HG02943 (cell line): ENCODE results near the gene ATAD3C.
"Not testable (repeated sequence)": the region's sequence is repeated elsewhere in the genome, so short reads cannot be mapped to it uniquely, and the experiment has no call there.

ENCODE experiments used
- ATAC-seq: cut with Tn5 transposase; IDR thresholded peaks from one replicate; pipeline ENCODE4 v1.9.1; 2021; ENCODE audit warnings: mild to moderate bottlenecking, low read depth, moderate library complexity; ENCODE audit not compliant: unreplicated experiment

The ATAD3C gene

DNA sequence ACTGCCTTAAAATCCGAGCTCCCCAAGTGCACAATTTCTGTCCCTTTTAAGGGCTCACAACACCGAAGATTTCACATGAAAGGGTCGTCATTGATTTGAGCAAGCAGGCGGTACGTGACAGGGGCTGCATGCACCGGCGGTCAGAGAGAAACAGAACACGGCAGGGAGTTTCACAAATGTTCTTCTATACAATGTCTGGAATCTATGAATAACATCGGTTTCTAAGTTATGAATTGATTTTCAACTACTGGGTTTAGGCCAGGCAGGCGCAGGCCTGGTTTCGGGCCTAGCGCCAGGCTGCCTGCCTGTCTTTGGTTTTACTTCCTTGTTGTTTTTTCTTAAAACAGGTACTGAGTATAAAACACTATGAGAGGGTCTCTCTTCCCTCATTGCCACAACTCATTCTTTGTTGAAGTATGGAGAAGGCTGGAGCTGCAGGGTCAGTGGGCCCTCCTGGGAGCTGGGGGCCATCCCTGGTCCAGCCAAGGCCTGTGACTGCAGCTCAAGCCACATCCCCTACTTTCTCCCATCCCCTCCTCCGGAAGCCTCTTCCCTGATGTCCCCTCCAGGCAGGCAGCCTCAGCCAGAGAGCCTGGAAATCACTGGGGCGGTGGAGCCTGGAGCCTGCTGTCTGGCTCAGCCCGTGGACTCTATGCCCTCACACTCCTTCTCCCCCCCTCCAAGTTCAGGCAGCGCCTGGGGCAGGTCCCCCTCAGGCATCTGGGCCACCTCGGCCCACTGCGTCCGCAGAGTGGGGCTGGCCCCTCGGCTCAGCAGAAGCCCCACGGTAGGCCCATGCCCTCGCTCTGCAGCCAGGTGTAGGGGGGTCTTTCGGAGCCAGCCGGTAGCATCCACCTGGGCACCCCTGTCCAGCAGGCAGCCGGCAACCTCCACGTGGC, 30.8 kb upstream of the ATAD3C start:
- no peak for ATAC-seq

DNA sequence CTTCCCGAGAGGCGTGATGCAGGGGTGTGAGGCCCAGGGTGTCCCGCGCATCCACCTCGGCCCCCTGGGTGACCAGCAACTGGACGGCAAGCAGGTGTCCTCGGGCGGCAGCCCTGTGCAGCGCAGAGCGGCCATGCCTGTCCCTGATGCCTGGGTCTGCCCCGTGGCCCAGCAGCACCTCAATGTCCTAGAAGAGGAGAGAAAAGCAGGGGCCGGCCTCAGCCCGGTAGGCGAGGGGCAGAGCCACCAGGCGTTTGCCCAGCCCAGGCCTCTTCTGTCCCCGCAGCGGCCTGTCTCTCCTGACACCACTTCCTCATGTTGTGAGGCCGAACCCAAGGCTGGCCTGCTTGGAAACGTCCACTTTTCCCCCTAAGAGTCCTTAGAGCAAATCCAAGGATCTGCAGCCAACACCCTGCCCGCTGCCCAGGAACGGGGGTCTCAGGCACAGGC, 30.1 kb upstream of the ATAD3C start:
- ATAC-seq: no peak

- ATAC-seq: no peak
Observed at GRCh38 chr1:1419813-1420653, 29.5 kb upstream of the ATAD3C start.

DNA sequence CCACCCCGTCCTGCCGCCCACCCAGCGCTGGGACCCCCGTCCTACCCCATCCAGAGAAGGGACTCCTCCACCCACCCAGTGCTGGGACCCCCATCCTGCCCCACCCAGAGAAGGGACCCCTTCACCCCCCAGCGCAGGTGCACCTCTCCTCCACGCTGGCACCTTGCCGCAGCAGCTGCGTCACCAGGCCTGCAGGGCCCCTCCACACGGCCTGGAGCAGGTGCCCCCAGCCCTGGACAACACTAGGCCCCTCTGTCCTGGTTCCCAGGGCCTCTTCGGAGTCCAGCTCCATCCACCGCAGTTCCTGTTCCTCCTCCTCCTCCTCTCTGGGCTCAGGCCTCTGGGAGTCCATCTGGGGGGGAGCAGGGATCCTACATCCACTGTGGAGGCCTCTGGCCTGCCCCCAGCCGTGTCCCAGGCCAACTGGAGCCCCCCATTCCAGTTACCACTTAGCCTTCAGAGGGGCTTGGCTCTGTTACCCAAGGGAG, 28.8 kb upstream of the ATAD3C start:
- ATAC-seq: no peak

DNA sequence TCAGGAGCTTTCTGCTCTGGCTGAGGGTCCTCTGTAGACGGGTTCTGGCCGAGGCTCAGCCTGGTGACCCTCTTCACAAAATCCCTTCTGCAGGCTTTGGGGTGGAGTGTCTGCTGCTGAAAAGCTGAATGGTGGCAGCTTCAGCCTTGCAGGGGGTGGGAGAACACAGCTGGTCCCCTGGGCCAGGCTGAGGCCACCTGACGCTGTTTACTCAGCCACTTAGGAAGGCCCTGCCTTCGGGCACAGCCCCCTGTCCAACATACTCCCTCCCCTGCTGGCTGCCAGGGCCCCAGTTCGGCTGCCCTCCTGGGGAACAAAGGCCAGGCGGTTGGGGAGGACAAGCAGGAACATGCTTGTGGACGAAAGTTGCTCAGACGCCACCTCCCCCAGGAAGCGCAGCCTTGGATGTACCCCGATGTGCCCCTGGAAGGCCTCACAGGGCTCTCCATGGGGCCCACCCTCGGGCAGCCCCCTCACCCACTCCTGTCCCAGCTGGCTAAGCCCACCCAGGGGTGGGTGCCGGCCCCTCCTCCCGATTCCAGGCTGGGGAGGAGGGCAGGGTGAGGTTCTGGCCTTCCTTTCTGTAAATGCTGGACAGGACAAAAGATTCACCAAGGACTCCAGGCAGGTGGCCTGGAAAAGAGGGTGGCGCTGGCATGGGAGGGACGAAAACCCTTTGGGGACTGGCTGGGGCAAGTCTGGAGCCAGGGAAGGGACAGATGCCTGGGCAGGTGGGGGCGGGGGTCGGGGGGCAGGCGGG, 28.2 kb upstream of the ATAD3C start, which contains the start of gene ANKRD65:
Gene ANKRD65, minus strand, starts transcription at position 130 of the 760 bp plus-strand sequence. CDS start 271 bp downstream, outside the sequence.
- no peak for ATAC-seq

- no peak for ATAC-seq
Observed at GRCh38 chr1:1421907-1422464, 27.5 kb upstream of the ATAD3C start.

DNA sequence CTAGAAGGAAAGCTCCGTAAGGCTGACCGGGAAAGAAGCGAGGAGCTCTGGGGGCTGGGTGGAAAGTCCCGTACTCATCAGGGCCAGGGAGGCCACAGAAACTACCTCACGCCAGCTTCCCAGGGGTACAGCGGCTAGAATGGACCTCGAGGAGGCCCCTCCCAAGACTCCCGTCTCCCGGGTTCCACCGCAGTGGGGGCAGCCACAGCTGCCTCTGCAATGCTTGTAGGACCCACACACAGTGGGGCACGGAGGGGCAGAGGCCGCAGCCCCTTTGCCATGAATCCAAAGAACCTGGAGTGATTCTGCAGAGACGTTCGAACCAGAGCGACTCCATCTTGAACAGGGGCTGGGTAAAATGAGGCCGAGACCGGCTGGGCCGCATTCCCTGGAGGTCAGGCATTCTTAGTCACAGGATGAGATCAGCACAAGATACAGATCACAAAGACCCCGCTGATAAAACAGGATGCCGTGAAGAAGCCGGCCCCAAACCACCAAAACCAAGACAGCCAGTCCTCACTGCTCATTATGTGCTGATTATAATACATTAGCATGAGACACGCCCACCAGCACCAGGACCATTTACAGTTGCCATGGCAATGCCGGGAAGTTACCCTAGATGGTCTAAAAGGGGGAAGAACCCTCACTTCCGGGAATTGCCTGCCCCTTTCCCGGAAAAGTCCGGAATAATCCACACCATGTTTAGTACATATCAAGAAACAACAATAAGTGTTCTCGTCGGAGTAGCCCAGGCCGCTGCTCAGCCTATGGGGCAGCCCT, 26.8 kb upstream of the ATAD3C start:
- no peak for ATAC-seq

GRCh38 chr1:1423245-1423597, 26.3 kb upstream of the ATAD3C start:
- no peak for ATAC-seq

- ATAC-seq: no peak
Observed at GRCh38 chr1:1424707-1425106, 24.8 kb upstream of the ATAD3C start.

GRCh38 chr1:1425426-1425752, 24.1 kb upstream of the ATAD3C start:
- no peak for ATAC-seq

- ATAC-seq: no peak
Observed at GRCh38 chr1:1425753-1426495, 23.6 kb upstream of the ATAD3C start.

DNA sequence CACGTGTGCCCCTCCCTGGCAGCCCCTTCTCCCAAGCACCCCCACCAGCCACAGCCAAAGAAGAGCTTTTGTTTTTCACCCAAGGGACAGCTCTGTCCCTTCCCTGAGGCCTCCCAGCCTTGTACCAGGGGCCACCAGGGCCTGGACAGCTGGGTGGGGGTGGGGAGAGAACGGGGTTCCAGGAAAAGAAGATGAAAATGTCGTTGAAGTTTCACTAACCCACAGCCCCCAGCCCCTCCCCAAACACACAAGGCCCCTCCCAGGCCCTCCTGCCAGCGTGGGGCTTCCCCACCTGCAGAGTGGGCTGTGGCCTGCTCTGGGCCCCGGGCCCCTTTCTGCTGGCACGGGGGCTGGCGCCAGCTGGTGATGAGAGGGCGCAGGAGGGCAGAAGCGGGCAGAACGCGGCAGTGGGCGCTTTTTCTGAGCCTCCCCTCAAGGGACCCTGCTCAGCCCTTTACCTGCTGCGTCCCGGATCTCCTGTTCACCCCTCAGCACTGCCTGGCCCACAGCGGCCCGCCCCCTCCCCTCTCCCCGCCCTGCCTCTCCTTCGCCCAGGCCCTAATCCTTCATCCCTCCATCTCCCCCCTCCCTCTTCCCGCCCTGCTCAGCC, 22.9 kb upstream of the ATAD3C start:
- no peak for ATAC-seq

GRCh38 chr1:1427106-1427819, 22.2 kb upstream of the ATAD3C start:
- no peak for ATAC-seq

DNA sequence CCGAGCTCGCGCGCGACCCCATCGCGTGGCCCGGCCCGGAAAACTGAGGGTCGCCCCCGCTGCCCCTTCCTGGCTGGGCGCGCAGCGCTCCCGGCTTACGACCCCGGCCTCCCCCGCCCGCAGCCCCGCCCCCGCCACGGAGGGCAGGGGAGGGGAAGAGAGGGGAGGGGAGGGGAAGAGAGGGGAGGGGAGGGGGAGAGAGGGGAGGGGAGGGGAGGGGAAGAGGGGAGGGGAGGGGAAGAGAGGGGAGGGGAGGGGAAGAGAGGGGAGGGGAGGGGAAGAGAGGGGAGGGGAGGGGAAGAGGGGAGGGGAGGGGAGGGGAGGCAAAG, 21.7 kb upstream of the ATAD3C start:
- no peak for ATAC-seq

GRCh38 chr1:1428174-1428573, 21.3 kb upstream of the ATAD3C start:
- no peak for ATAC-seq

DNA sequence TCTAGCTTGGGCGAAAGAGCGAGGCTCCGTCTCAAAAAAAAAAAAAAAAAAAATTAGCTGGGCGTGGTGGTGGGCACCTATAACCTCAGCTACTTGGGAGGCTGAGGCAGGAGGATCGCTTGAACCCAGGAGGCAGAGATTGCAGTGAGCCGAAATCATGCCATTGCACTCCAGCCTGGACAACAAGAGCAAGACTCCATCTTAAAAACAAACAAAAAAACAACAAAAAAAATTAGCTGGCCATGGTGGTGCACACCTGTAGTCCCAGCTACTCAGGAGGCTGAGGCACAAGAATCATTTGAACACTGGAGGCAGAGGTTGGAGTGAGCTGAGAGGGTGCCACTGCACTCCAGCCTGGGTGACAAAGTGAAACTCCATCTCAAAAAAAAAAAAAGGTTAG, 20.5 kb upstream of the ATAD3C start:
- not testable (repeated sequence) for ATAC-seq

DNA sequence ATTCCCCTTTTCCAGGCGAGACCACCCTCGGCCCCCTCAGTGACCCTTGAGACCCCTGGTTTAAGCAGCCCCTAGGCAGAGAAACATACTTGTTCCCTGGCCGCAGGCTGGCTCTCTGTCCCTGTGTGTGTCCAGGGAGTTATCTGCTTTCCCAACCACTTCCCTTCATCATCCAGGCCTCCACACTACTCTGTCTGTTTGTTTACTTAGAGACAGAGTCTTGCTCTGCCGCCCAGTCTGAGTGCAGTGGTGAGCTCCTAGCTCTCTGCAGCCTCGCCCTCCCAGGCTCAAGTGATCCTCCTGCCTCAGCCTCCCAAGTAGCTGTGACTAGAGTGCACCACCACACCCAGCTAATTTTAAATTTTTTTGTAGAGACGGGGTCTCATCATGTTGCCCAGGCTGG, 19.8 kb upstream of the ATAD3C start:
- ATAC-seq: no peak
